Glutamatergic neuron (in vitro differentiated cells): ENCODE data around the gene PLK2. TPM values are rescaled to one million over a fixed set of nuclear protein-coding genes. Genes with fewer than 3 reads are reported as not detected.
A peak's percentile ranks its signal among the peaks of the same experiment; 100 is the strongest.

Experiments
- DNase-seq: peaks from one replicate; pipeline ENCODE4 v3.0.0; 2022
- H3K27ac Mint-ChIP-seq: one replicate; pipeline ENCODE4 v1.8.0; 2020; ENCODE audit warnings: mild to moderate bottlenecking, mixed read lengths, inconsistent platforms; ENCODE audit not compliant: unreplicated experiment
- H3K27me3 Mint-ChIP-seq: one replicate; pipeline ENCODE4 v1.8.0; 2020; ENCODE audit warnings: mild to moderate bottlenecking, moderate library complexity, mixed read lengths, inconsistent platforms; ENCODE audit not compliant: unreplicated experiment
- H3K36me3 Mint-ChIP-seq: one replicate; pipeline ENCODE4 v1.8.0; 2020; ENCODE audit warnings: mild to moderate bottlenecking, mixed read lengths, inconsistent platforms; ENCODE audit not compliant: unreplicated experiment
- H3K4me1 Mint-ChIP-seq: one replicate; pipeline ENCODE4 v1.8.0; 2020; ENCODE audit warnings: mild to moderate bottlenecking, low read depth, mixed read lengths, inconsistent platforms; ENCODE audit not compliant: unreplicated experiment
- H3K4me3 Mint-ChIP-seq: one replicate; pipeline ENCODE4 v1.8.0; 2020; ENCODE audit warnings: mild to moderate bottlenecking, mixed read lengths, inconsistent platforms; ENCODE audit not compliant: unreplicated experiment
- H3K9me3 Mint-ChIP-seq: one replicate; pipeline ENCODE4 v1.8.0; 2020; ENCODE audit warnings: mild to moderate bottlenecking, moderate library complexity, mixed read lengths, inconsistent platforms; ENCODE audit not compliant: unreplicated experiment
- total RNA-seq: library from RNA; stranded (reverse); fragmentation: NEBNext Ultra II Directional; extraction: Animal tissue kit (Norgen Biotek cat#: 25700); gene quantifications from one replicate; pipeline ENCODE4 v1.2.1, GENCODE V29; 2021; ENCODE audit not compliant: unreplicated experiment
- TF ChIP-seq, protein P1 (sequence below): fragments of 200-600 bp; sonication (generic); IDR thresholded peaks from one replicate; pipeline ENCODE4 v1.5.0; 2021; ENCODE audit not compliant: partially characterized antibody, unreplicated experiment

Gene PLK2
- total RNA-seq, 1 donor from 2014 or later, result 7.8 TPM

DNA sequence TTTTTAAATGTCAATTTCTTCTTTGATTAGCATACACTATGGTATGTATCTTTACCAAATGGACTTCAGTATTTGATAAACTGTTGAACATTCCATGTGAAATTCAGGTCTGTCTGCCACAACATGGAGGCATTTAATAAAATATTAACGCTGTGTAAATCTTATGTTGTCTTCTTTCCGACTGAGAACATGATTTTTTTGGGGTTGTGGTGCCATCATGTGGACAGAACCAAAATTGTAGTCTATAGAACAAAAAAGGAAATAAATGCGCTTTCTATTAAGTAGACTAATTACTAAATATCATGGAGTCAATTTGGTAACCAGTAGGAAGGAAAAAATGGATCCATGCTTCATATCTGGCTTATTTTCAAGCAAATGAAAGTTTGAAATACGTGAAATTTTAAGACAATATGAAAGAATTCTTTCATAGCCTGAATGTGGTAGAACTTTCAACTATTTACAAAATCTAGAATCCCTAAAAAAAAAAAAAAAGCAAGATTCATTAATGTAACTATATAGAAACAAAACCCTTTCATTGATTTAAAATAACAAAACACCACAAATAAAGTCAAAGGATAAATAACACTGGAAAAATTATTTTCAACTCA is 2.8 kb upstream of the PLK2 start:
- H3K27me3 Mint-ChIP-seq, result peaks cover 4% of the 10 kb centered on the region
- no peaks in the 10 kb centered on the region for H3K36me3 Mint-ChIP-seq
- no peaks in the 10 kb centered on the region for H3K4me1 Mint-ChIP-seq
- no peak overlapping the region for H3K4me3 Mint-ChIP-seq
- H3K27ac Mint-ChIP-seq, result no peak overlapping the region
- TF ChIP-seq, protein P1, sequence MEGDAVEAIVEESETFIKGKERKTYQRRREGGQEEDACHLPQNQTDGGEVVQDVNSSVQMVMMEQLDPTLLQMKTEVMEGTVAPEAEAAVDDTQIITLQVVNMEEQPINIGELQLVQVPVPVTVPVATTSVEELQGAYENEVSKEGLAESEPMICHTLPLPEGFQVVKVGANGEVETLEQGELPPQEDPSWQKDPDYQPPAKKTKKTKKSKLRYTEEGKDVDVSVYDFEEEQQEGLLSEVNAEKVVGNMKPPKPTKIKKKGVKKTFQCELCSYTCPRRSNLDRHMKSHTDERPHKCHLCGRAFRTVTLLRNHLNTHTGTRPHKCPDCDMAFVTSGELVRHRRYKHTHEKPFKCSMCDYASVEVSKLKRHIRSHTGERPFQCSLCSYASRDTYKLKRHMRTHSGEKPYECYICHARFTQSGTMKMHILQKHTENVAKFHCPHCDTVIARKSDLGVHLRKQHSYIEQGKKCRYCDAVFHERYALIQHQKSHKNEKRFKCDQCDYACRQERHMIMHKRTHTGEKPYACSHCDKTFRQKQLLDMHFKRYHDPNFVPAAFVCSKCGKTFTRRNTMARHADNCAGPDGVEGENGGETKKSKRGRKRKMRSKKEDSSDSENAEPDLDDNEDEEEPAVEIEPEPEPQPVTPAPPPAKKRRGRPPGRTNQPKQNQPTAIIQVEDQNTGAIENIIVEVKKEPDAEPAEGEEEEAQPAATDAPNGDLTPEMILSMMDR, result peak; percentile 75
- DNase-seq, result no peak
- peaks cover 5% of the 10 kb centered on the region for H3K9me3 Mint-ChIP-seq

DNA sequence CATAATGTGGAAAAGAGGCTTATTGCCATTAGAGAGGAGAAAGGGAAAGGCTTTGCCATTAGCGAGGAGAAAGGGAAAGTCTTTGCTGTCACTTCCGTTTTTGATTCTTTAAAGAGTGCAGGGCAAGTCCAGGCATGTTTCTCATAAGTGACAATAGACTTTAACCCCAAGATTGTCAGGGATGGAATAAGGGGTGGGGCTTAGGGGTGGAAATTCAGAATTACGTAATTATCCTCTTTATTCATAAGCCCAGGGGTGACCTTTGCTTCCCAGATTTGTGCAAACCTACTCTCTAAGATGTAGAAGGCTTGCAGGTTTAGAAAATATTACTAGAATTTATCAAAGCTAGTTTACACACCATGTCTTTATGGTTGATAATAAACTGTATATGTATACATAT is 2.3 kb upstream of the PLK2 start:
- H3K36me3 Mint-ChIP-seq, result no peaks in the 10 kb centered on the region
- DNase-seq, result no peak
- no peaks in the 10 kb centered on the region for H3K4me1 Mint-ChIP-seq
- no peak overlapping the region for H3K4me3 Mint-ChIP-seq
- H3K27me3 Mint-ChIP-seq, result peaks cover 4% of the 10 kb centered on the region
- H3K9me3 Mint-ChIP-seq, result peaks cover 5% of the 10 kb centered on the region
- TF ChIP-seq, protein P1, result no peak
- H3K27ac Mint-ChIP-seq, result no peak overlapping the region

DNA sequence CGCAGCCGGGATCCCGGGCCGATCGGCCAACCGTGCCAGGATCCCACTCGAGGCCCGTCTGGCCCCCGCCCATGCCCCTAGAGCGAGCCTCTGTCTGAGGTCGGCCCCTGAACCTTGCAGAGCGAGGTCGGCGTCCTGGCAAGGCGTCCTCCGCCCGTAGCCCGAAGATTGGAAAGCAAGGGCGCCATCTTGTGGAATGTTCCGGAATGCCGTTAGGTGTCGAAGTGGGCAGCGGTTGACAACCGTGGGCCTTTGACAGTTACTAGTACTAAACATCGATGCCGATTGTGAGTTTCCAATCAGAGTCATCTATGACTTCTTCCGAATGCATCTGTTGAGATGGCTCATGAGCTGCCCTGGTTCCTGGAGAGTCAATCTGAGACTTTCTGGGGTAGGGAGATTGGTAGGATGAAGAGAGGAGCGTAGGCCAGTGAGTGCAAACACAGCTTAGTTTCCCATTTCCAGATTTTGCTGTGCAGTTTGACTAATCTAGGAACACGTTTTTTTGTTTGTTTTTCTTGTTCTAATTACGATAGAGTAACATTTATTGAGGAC is 923 bp upstream of the PLK2 start:
- TF ChIP-seq, protein P1, result peak; percentile 88
- Mint-ChIP-seq H3K4me1 (no peaks in the 10 kb centered on the region), H3K27ac (no peak overlapping the region)

DNA sequence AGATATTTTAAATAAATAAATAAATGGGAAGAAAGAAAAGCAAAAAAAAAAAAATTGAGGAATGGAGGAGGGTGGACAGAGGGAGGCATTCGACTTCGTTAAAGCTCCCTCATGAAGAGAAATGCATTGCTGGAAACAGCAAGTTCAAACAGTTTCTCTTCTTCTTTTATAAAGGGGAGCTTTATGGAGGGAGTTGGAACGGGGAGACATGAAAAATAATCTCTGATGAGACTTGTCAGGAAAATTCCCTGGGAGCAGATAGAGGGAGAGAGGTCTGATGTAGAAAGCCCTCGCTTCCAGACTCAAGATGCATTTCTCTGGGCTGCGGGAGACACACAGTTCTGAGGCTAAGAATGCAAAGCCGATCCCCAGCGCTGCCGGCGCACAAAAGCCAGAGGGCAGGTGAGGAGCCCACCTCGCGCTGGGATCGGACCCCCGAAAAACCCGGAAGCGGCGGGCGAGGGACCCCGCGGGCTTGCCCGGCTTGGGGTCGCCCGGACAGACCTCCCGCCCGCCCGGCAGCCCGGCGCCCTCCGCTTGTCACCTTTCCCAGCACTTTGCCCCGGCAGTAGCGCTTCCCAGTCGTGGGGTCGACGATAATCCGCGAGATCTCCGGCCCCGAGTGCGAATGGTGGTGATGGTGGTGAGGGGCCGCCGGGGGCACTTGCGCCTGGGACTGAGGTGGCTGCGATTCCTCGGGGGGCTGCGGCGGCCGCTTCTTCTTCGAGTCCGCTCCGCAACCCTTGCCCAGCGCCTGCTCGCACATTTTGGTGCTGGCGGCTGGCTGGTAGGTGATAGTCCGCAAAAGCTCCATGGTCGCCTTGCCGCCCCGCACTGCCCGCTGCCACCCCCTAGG is 512 bp downstream of the PLK2 start:
- H3K27ac Mint-ChIP-seq, result peak overlapping the region; percentile 57
- H3K4me3 Mint-ChIP-seq, result peak overlapping the region; percentile 92
- DNase-seq, result peak; percentile 50
- no peaks in the 10 kb centered on the region for H3K36me3 Mint-ChIP-seq
- TF ChIP-seq, protein P1, result no peak
- peaks cover 5% of the 10 kb centered on the region for H3K9me3 Mint-ChIP-seq
- no peaks in the 10 kb centered on the region for H3K4me1 Mint-ChIP-seq
- peaks cover 5% of the 10 kb centered on the region for H3K27me3 Mint-ChIP-seq

More for the DNA sequence above, 923 bp upstream of the PLK2 start:
- Mint-ChIP-seq H3K36me3 (no peaks in the 10 kb centered on the region), H3K27me3 (peaks cover 5% of the 10 kb centered on the region), H3K4me3 (peak overlapping the region; percentile 7), H3K9me3 (peaks cover 5% of the 10 kb centered on the region)
- DNase-seq, result peak; percentile 95

DNA sequence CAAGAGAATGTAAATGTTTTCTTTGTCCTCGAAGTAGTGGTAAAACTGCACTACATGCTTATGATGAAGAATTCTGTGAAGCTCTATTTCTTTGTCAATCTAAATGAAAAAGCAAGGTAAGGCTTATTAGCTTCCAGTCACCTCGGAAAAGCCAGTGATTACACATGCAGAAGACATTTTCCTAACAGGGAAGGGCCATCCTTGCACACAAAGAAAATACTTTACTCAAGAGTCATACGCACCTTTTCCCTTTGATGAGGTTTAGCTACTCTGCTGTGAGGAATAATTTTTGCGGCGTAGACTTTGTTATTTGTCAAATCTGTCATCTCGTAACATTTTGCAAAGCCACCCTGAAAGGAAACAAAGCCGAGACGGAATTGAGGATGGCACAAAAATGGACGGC is 1.1 kb downstream of the PLK2 start:
- Mint-ChIP-seq H3K4me1 (no peaks in the 10 kb centered on the region), H3K27ac (no peak overlapping the region), H3K27me3 (peaks cover 4% of the 10 kb centered on the region), H3K36me3 (no peaks in the 10 kb centered on the region), H3K4me3 (peak overlapping the region; percentile 92), H3K9me3 (peaks cover 5% of the 10 kb centered on the region)
- DNase-seq, result no peak
- TF ChIP-seq, protein P1, result no peak
